ENCODE measurements around the gene PIGV.

Gene PIGV

DNA sequence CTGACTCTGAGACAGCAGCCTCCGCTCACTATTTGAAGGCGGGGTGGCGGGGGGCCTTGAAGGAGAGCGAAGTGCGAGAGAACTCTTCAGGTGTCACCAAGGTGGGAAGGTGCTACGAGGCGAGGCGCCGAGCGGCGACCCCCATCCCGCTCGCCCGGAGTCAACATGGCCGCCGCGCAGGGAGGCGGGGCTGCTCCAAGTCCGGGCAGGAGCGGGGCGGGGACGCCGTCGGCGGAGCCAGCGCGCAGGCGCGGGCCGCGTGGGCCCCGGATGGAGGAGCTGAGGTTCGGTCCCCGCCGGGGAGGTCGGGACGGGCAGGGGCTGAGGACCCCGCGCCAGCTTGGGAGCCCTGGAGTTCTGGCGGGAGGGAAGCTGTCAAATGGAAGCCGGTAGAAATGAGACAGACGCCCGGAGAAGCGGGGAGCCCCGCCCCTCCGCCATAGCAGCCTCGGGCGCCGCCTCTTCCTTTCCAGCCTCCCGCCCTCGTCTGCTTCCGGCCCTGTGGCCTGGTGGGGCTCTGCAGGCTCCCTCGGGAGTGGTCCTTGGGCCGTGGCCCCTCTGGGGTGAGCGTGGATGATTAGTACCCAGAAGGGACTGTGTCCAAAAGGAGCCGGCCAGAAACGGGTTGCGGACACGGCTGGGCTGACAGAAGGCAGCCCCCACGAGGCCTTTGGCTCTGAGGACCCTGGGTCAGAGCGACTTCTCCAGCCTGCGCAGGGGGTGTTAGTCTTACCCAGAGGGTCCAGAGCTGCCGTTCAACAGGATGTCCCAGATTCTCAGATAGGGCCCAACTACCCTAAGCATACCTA is at the start of gene PIGV:
Gene PIGV (plus strand): TSS at position 245 of the 809 bp plus-strand sequence. CDS start 2,866 bp downstream, outside the sequence.
- DNase-seq (ENCODE audit: low read depth in 2 of 2) = peak; percentile 78 to 80

DNA sequence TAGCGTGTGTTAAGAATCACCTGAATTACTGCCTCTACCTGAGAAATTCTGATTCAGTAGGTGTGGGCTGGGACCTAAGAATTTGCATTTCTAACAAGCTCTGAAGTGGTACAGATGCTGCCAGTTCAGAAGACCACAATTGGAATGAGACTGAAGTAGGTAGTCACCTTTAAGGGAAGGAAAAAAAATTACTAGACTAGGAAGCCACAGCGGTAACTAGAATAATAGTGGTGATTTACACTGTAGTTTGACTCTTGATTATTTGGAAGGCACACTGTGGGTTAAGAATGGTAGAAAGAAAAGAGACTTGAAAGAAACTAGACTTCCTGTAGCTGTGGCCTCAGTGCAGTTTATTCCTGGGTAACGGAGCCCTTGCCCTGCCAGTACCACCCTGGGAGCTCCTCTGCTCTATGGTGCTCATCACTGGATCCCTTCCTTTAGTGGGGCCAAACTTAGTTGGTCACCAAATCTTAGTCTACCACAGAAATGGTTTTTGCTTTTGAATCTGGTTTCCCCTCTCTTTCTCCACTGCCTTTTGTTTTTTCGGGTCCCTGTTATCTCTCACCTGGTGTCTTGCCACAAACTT is 48.3 kb upstream of the PIGV start:
- DNase-seq (ENCODE audit: low read depth in 2 of 2) = no peak

DNA sequence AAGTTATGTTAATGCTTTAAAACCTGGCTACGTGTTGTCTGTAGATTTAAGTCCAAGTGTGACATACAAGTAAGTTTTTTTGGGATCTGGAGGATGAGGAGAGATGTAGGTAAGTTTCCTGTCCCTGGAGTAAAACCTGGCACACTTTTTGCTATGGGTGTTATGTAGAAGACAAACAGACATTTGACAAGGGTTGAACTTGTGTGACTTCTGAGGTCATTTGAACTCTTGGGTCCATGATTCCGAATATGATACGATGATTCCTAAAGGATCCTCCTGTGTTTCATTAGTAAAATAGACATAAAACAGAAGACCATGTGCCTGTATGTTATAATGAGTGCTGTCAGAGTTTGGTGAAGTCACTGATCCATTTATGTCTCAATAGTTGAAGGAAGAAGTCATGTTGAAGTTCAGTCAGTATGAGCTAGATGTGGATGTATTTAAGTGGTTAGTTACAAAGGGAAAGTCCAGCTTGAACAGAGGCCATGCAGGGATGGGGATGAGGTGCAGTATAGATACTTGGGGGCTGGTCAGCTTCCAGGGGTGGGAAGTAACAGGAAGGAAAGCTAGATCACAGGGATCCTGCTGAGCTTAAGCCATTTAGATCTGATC is 47.6 kb upstream of the PIGV start:
- no peak for DNase-seq (ENCODE audit: low read depth in 2 of 2)

- no peak for DNase-seq (ENCODE audit: low read depth in 2 of 2)
These were observed 46.8 kb upstream of the PIGV start for GRCh38 chr1:26740952-26741351.

GRCh38 chr1:26743426-26744059 is 44.2 kb upstream of the PIGV start:
- no peak for DNase-seq (ENCODE audit: low read depth in 2 of 2)

- peak; percentile 66 to 72 for DNase-seq (ENCODE audit: low read depth in 2 of 2)
These were observed 43.4 kb upstream of the PIGV start for GRCh38 chr1:26744075-26744959.

DNA sequence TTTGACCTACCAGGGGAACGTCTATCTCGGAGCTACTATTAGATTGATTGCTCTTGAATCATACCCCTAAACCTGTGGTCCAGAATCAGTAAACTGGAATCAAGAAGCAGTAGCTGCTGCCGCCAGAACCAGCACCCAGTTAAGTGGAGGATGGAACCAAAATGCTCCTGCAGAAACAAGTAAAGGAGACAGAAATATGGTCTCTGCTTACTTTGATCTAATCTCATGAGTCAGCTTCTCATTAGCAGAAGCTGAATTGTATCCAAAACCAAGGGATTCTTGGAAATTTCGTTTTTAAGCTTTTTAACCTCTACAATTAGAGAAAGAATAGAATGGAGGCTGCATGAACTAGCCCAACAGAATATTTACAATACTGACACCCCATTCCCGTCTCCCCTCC is 42.6 kb upstream of the PIGV start:
- no peak for DNase-seq (ENCODE audit: low read depth in 2 of 2)

DNA sequence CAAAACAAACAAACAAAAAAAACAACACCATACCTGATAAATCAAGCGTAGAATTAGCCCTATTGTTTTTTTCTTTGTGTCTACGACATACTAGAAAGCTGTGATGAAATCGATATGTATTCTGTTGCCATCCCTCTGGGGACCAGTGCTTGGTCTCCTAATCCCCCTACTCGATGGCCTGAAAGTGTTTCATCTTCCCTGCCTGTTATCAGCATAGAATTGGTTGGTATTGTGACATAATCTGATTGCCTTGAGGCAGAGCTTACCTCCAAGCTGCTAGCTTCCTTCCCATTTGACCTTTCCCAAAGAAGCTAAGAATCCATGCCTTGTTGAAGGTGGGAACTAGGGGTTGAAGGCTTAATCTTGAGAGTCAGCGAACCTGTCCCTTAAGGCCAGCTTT is 40.7 kb upstream of the PIGV start:
- DNase-seq (ENCODE audit: low read depth in 2 of 2) = no peak

- DNase-seq (ENCODE audit: low read depth in 2 of 2) = no peak
These were observed 39.4 kb upstream of the PIGV start for GRCh38 chr1:26748351-26748750.

GRCh38 chr1:26749458-26749857 is 38.3 kb upstream of the PIGV start:
- DNase-seq (ENCODE audit: low read depth in 2 of 2) = no peak

DNA sequence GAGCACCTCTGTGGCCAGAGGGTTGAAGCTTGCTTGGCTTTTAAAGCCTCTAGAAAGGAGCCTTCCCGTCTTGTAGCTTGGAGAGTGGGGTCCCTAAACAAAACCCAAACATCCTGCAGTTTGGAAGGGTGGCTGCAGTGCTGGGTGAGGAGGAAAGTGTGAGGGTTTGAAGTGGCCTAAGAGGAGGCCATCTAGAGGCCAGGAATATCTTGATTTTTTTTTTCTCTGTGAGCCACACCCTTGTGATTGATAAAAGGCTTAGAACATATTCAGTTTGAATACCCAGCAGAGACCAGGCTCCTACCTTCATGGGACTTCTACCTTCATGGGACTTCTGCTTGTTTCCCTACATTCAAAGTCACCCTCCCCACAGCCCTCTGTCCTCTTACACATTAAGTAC is 37.3 kb upstream of the PIGV start:
- DNase-seq (ENCODE audit: low read depth in 2 of 2) = no peak

GRCh38 chr1:26752519-26752918 is 35.2 kb upstream of the PIGV start:
- DNase-seq (ENCODE audit: low read depth in 2 of 2) = no peak

DNA sequence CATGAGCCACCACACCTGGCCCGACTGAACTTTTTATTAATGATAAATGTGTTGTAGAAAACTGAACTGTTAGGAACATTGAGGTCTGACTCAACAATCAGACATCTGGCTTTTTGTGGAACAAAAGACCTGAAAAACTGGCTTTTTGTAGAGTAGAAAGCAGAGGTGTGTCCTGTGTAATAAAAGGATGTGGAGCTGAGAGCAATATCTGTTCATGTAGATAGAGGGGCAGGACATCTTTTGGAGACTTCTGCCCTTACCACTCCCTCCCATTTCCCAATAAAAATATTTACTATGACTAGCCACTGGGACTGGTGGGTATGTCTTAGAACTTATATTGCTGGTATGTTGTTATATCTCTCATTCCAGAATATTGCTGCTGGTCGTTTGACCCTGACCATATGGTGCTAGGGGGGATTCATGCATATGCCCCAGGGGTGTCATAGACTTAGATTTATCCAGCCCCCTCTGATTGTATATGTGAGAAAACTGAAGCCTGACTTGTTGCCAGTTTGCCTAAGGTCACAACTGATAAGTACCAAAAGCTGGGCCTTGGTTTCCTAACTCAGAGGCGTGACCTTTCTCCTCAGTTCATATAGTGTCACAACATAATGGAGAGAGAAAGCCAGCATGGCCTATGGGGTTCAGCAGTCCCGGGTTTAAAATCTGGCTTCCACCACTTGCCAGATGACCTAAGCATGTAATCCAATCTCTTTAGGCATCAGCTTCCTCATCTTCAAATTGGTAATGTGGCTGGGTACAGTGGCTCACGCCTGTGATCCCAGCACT is 33.5 kb upstream of the PIGV start:
- DNase-seq (ENCODE audit: low read depth in 2 of 2) = no peak

- DNase-seq (ENCODE audit: low read depth in 2 of 2) = no peak
These were observed 29.4 kb upstream of the PIGV start for GRCh38 chr1:26758358-26758757.

GRCh38 chr1:26759531-26759930 is 28.2 kb upstream of the PIGV start:
- no peak for DNase-seq (ENCODE audit: low read depth in 2 of 2)

GRCh38 chr1:26761217-26761616 is 26.5 kb upstream of the PIGV start:
- DNase-seq (ENCODE audit: low read depth in 2 of 2) = no peak

DNA sequence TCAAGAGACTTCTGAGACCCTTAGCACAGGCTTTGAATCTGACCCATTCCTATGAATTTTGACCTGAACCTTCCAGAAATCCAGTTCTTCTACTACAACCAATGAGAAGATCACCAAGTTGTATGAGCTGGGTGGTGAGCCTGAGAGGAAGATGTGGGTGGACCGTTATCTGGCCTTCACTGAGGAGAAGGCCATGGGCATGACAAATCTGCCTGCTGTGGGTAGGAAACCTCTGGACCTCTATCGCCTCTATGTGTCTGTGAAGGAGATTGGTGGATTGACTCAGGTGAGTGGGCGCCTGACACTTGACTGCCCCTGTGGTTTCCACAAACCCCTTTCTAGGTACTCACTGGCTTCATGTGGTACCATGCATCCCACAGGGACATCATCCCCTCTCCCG is 20.0 kb upstream of the PIGV start:
- DNase-seq (ENCODE audit: low read depth in 2 of 2) = no peak

- DNase-seq (ENCODE audit: low read depth in 2 of 2) = no peak
These were observed 19.0 kb upstream of the PIGV start for GRCh38 chr1:26768755-26769154.

DNA sequence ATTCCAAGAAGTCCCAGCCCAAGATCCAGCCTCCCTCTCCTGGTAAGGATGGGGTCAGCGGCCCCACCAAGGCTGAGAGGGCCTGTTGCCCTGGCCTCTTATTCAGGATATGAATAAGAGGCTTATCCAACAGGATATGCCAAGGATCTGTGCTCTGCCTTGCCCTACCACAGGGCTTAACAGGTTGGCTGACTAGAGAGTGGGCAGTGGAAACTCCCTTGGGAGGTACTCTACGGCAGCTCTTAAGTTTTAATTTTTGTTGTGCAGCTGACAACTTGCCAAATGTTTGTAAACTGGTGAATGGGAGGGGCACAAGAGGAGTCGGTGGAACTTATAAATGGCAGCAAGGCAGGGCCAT is 16.5 kb upstream of the PIGV start:
- no peak for DNase-seq (ENCODE audit: low read depth in 2 of 2)

GRCh38 chr1:26771643-26772321 is 16.0 kb upstream of the PIGV start:
- DNase-seq (ENCODE audit: low read depth in 2 of 2) = no peak
